Thyroid gland (tissue), 4 donors: Measurements from ENCODE around the gene RB1. TPM values are rescaled to one million over a fixed set of nuclear protein-coding genes. Genes with fewer than 3 reads are reported as not detected.
"Not testable (repeated sequence)": the region's sequence is repeated elsewhere in the genome, so short reads cannot be mapped to it uniquely, and the experiment has no call there.

Source experiments
- DNase-seq, 2 donors: peaks; one replicate each; pipeline ENCODE4 v3.0.0-alpha.2; 2019
- H3K27ac ChIP-seq, 3 donors: fragments of 200-600 bp; sonication (generic); 1 replicate in 2 of 3; 2 replicates in 1 of 3; pipeline ENCODE4 v1.5.1; 2016 to 2019; ENCODE audit warnings: mild to moderate bottlenecking in 1 of 3, moderate library complexity in 1 of 3
- H3K27me3 ChIP-seq: fragments of 200-600 bp; sonication (generic); one replicate; pipeline ENCODE4 v1.5.1; 2019
- H3K36me3 ChIP-seq, 2 donors: fragments of 200-600 bp; sonication (generic); one replicate each; pipeline ENCODE4 v1.5.1; 2016 to 2019
- H3K4me1 ChIP-seq, 2 donors: fragments of 200-600 bp; sonication (generic); one replicate each; pipeline ENCODE4 v1.5.1; 2017 to 2019
- H3K4me3 ChIP-seq, 3 donors: fragments of 200-600 bp; sonication (generic); replicated peaks in 1 of 3; 1 replicate in 2 of 3; 2 replicates in 1 of 3; pipeline ENCODE4 v1.5.1; 2016; ENCODE audit warnings: mild to moderate bottlenecking in 1 of 3
- H3K9me3 ChIP-seq: fragments of 200-600 bp; sonication (generic); one replicate; pipeline ENCODE4 v1.5.1; 2017
- CTCF ChIP-seq, 6 experiments: fragments of 200-600 bp in 3 of 6; fragments of 450-650 bp in 3 of 6; sonication (generic) in 3 of 6; IDR thresholded peaks; one replicate each; pipeline ENCODE4 v1.5.1; 2016 to 2019; ENCODE audit warnings: antibody characterized with exemption in 6 of 6, mild to moderate bottlenecking in 2 of 6, inconsistent platforms in 1 of 6, moderate library complexity in 1 of 6
- POLR2A ChIP-seq, 2 donors: fragments of 450-650 bp; IDR thresholded peaks; one replicate each; pipeline ENCODE4 v1.6.1; 2017; ENCODE audit warnings: antibody characterized with exemption in 2 of 2, mild to moderate bottlenecking in 2 of 2, moderate library complexity in 1 of 2
- WGBS, 2 donors: methylation state at CpG; one replicate each; pipeline ENCODE4 v1.1.5; 2017; 5-methylcytosine and 5-hydroxymethylcytosine counted together
- intact Hi-C: fragments of 100-400 bp; cut with DNase I; formaldehyde crosslinking; loops from one replicate; pipeline ENCODE4 v1.15.1; 2023
- total RNA-seq, 4 donors: library from RNA; depleted of rRNA; stranded (reverse); fragments of >200 nt; gene quantifications; one replicate each; pipeline ENCODE4 v1.2.3, GENCODE V29; 2016

RB1 gene
- total RNA-seq, 4 donors from 2014 or later, result 38.5 to 62.1 (median 41.8) TPM

GRCh38 chr13:48320399-48320790 lies 16.8 kb downstream of the RB1 start:
- no peak for DNase-seq
- Histone ChIP-seq H3K4me1 (no peaks in the 10 kb centered on the region), H3K36me3 (no peaks in the 10 kb centered on the region), H3K27ac (no peak overlapping the region), H3K27me3 (no peaks in the 10 kb centered on the region), H3K9me3 (no peaks in the 10 kb centered on the region), H3K4me3 (no peak overlapping the region)
- TF ChIP-seq POLR2A (IDR thresholded peaks at IDR 0.05), result no peak
- no peak for TF ChIP-seq CTCF (IDR thresholded peaks at IDR 0.05)
- WGBS, 2 donors, result 81 to 86% methylated on average over 20 of the region's 20 CpGs
- intact Hi-C loops, result no loop called here

DNA sequence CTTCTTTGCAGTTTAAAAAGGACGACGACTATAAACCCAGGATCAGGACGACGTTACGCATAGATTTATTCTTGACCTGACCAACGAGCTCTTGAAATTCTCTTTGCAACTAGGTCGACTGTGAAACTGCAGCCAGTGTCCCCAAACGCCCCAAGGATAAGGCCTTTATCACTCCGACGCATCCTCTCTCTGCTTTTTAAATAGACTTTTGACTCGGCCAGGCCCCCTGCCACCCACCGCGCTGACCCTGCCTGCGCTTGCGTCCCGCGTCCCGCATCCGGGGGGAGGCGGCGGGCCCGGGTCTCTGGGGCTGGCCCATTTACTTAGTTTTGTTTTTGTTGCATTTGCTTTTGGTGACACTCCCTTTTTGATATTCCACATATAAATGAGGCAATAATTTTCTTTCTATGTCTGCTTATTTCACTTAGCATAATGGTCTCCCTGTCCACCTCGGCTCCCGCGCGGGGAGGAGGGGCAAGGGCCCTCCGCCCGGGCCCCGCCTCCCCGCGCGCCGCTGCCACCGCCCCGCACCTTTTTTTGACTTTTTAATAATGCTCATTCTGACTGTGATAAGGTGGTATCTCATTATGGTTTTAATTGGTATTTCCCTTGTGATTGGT lies 17.4 kb downstream of the RB1 start:
- no peak for DNase-seq
- no peak for TF ChIP-seq CTCF (IDR thresholded peaks at IDR 0.05)
- no peak for TF ChIP-seq POLR2A (IDR thresholded peaks at IDR 0.05)
- H3K4me1 ChIP-seq, result no peaks in the 10 kb centered on the region
- H3K9me3 ChIP-seq, result no peaks in the 10 kb centered on the region
- H3K36me3 ChIP-seq, result no peaks in the 10 kb centered on the region
- no peaks in the 10 kb centered on the region for H3K27me3 ChIP-seq
- no peak overlapping the region for H3K4me3 ChIP-seq
- no peak overlapping the region for H3K27ac ChIP-seq
- intact Hi-C loops, result no loop called here
- WGBS, 2 donors, result 55 to 63% methylated on average over 35 of the region's 35 CpGs

- no peak for TF ChIP-seq POLR2A (IDR thresholded peaks at IDR 0.05)
- TF ChIP-seq CTCF (IDR thresholded peaks at IDR 0.05), result no peak
- Histone ChIP-seq H3K4me3 (no peak overlapping the region), H3K4me1 (no peaks in the 10 kb centered on the region), H3K36me3 (no peaks in the 10 kb centered on the region), H3K27me3 (no peaks in the 10 kb centered on the region), H3K27ac (no peak overlapping the region), H3K9me3 (no peaks in the 10 kb centered on the region)
- intact Hi-C loops, result no loop called here
- DNase-seq, result no peak
These were observed 18.7 kb downstream of the RB1 start for GRCh38 chr13:48322294-48322693.

DNA sequence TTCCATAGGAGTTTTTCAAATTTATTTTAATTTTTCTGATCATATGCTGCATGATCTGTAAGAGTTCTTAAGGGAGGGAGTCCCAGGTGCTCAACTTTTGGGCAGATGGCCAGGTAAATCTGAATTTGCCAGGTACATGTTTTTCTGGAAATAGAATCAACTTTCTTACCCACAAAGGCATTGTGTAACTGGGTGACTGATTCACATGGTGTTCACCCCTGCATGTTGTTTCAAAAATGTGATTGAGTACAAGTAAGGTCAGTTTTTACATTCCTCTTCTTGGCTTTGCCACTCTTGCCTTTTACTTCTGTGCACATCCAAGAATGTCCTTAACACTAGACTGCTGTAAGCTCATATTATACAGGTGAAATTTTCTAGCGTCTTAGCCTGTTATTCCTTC lies 30.4 kb downstream of the RB1 start:
- Histone ChIP-seq H3K27me3 (no peaks in the 10 kb centered on the region), H3K9me3 (no peaks in the 10 kb centered on the region), H3K27ac (peak overlapping the region; percentile 7 to 41 (median 19)), H3K36me3 (no peaks in the 10 kb centered on the region), H3K4me3 (no peak overlapping the region), H3K4me1 (peaks cover 9 to 11% of the 10 kb centered on the region in 2 donors)
- 56 to 70% methylated on average over 1 of the region's 1 CpG for WGBS, 2 donors
- DNase-seq, result peak; percentile 37 to 42
- intact Hi-C loops, result loop anchor here (5.0 to 10.0 kb wide), 2 partner anchors 248 to 441 kb away; no protein-coding TSS in a partner anchor
- TF ChIP-seq CTCF (IDR thresholded peaks at IDR 0.05) (no peak), POLR2A (IDR thresholded peaks at IDR 0.05) (no peak)

GRCh38 chr13:48334534-48335127 lies 31.1 kb downstream of the RB1 start:
- WGBS, 2 donors, result 72 to 75% methylated on average over 4 of the region's 4 CpGs
- intact Hi-C loops, result loop anchor here (5.0 to 10.0 kb wide), 2 partner anchors 248 to 440 kb away; no protein-coding TSS in a partner anchor
- no peaks in the 10 kb centered on the region for H3K9me3 ChIP-seq
- peaks cover 9 to 11% of the 10 kb centered on the region in 2 donors for H3K4me1 ChIP-seq
- no peak for TF ChIP-seq POLR2A (IDR thresholded peaks at IDR 0.05)
- TF ChIP-seq CTCF (IDR thresholded peaks at IDR 0.05), result peak; percentile 5 to 87 (median 46)
- H3K4me3 ChIP-seq, result no peak overlapping the region
- no peak for DNase-seq
- no peaks in the 10 kb centered on the region for H3K27me3 ChIP-seq
- H3K27ac ChIP-seq, result peak overlapping the region; percentile 7 to 41 (median 19)
- no peaks in the 10 kb centered on the region for H3K36me3 ChIP-seq

DNA sequence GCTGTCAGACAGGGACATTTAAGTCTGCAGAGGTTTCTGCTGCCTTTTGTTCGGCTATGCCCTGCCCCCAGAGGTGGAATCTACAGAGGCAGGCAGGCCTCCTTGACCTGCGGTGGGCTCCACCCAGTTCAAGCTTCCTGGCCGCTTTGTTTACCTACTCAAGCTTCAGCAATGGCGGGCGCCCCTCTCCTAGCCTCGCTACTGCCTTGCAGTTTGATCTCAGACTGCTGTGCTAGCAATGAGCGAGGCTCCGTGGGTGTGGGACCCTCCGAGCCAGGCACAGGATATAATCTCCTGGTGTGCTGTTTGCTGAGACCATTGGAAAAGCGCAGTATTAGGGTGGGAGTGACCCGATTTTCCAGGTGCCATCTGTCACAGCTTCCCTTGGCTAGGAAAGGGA lies 35.6 kb downstream of the RB1 start:
- H3K36me3 ChIP-seq, H3K27ac ChIP-seq, DNase-seq, H3K27me3 ChIP-seq, H3K9me3 ChIP-seq, H3K4me3 ChIP-seq, H3K4me1 ChIP-seq: not testable (repeated sequence)
- intact Hi-C loops, result loop anchor here (10.0 kb wide), 1 partner anchor 436 kb away; no protein-coding TSS in a partner anchor
- WGBS, 2 donors, result 97 to 100% methylated on average over 4 to 11 of the region's 11 CpGs
